ENCODE data around the gene ATG5.

DNA sequence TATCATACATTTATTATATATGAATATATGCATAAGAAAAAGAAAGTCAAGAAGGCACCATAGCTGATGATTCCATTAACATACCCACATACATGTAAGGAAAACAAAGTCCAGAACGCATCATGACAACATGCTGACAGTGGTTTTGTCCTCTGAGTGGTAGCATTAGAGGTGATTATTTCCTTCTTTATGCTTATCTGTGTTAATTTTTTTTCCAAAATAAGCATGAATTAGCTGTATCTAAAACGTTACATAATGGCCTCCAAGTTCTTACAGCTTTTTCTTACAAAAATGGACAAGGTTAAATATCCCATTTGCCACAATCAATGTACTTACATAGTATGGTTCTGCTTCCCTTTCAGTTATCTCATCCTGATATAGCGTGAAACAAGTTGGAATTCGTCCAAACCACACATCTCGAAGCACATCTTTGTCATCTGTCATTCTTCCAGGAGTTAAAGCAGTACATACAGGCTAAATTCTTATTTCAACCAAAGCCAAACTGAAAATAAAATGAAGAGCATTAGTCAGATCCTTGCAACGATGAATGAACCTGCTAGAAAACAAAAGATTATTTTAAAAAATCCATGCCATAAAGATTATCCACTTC is 9.7 kb downstream of the ATG5 start:
- TF ChIP-seq EP300 (IDR thresholded peaks at IDR 0.05) (no peak), POLR2AphosphoS5 (IDR thresholded peaks at IDR 0.05) (no peak)
- TF ChIP-seq, protein P1, sequence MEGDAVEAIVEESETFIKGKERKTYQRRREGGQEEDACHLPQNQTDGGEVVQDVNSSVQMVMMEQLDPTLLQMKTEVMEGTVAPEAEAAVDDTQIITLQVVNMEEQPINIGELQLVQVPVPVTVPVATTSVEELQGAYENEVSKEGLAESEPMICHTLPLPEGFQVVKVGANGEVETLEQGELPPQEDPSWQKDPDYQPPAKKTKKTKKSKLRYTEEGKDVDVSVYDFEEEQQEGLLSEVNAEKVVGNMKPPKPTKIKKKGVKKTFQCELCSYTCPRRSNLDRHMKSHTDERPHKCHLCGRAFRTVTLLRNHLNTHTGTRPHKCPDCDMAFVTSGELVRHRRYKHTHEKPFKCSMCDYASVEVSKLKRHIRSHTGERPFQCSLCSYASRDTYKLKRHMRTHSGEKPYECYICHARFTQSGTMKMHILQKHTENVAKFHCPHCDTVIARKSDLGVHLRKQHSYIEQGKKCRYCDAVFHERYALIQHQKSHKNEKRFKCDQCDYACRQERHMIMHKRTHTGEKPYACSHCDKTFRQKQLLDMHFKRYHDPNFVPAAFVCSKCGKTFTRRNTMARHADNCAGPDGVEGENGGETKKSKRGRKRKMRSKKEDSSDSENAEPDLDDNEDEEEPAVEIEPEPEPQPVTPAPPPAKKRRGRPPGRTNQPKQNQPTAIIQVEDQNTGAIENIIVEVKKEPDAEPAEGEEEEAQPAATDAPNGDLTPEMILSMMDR (IDR thresholded peaks at IDR 0.05) = no peak
